GM12878 (cell line): ENCODE measurements around the gene AP4S1. TPM values are rescaled to one million over a fixed set of nuclear protein-coding genes. Genes with fewer than 3 reads are reported as not detected.

ENCODE experiments used
- ATAC-seq: fragments of 200-7000 bp; cut with Tn5 transposase; 3 replicates; pipeline ENCODE4 v1.9.1; 2020; ENCODE audit warnings: mild to moderate bottlenecking, moderate library complexity
- BruUV-seq: library from RNA; stranded (reverse); fragments of 400-500 nt; replicated peaks from 2 replicates; lab custom pipeline; 2021; lab: Mats Ljungman, UMichigan
- CTCF ChIA-PET: fragments of 300-600 bp; sonication (Branson Sonifier 250); formaldehyde crosslinking; extraction: SDS; loops from one replicate; lab custom pipeline; 2021; ENCODE audit warnings: inconsistent platforms; lab: Yijun Ruan, JAX
- POLR2A ChIA-PET: fragments of 350-600 bp; formaldehyde crosslinking; extraction: SDS; loops from one replicate; lab custom pipeline; 2021; ENCODE audit warnings: inconsistent platforms; lab: Charles Lee
- RAD21 ChIA-PET: fragments of 300-600 bp; sonication (Branson Sonifier 250); formaldehyde crosslinking; loops from one replicate; lab custom pipeline; 2023; ENCODE audit warnings: antibody characterized with exemption; ENCODE audit not compliant: unreplicated experiment; lab: Charles Lee
- SMC1A ChIA-PET: fragments of 300-600 bp; sonication (Branson Sonifier 250); formaldehyde crosslinking; loops from one replicate; lab custom pipeline; 2023; ENCODE audit not compliant: unreplicated experiment, uncharacterized antibody; lab: Charles Lee
- DNase-seq: peaks from one replicate; pipeline ENCODE4 v3.0.0-alpha.2; 2011; ENCODE audit warnings: low read depth, low spot score
- FAIRE-seq: peaks from 3 replicates; lab custom pipeline; 2011; peaks lifted over from hg19 to GRCh38; lab: Jason Lieb, UNC
- H2AFZ ChIP-seq: 2 replicates; pipeline ENCODE4 v1.6.0; 2011; ENCODE audit warnings: low read depth, low read length, control low read depth; ENCODE audit not compliant: control insufficient read depth
- H3K27ac ChIP-seq: 2 replicates; pipeline ENCODE4 v1.5.1; 2011; ENCODE audit warnings: control low read depth; ENCODE audit not compliant: control insufficient read depth, insufficient read depth
- H3K27me3 ChIP-seq, 2 experiments: replicated peaks in 1 of 2; 2 replicates each; pipeline versions ENCODE4 v1.6.0 to v1.6.1; 2011; ENCODE audit warnings: low read length in 1 of 2; ENCODE audit not compliant: control insufficient read depth in 2 of 2, insufficient read depth in 2 of 2
- H3K36me3 ChIP-seq, 2 experiments: 2 replicates each; pipeline ENCODE4 v1.5.1; 2011; ENCODE audit warnings: low read length in 1 of 2; ENCODE audit not compliant: control insufficient read depth in 2 of 2, insufficient read depth in 2 of 2
- H3K4me1 ChIP-seq: 2 replicates; pipeline ENCODE4 v1.6.1; 2011; ENCODE audit warnings: mild to moderate bottlenecking, low read length, moderate library complexity, mixed read lengths; ENCODE audit not compliant: control insufficient read depth, insufficient read depth
- H3K4me2 ChIP-seq: 2 replicates; pipeline ENCODE4 v1.6.0; 2011; ENCODE audit warnings: control low read depth; ENCODE audit not compliant: control insufficient read depth, insufficient read depth
- H3K4me3 ChIP-seq: fragments of 200-600 bp; sonication (generic); 2 replicates; pipeline ENCODE4 v1.5.1; 2016
- H3K79me2 ChIP-seq: 2 replicates; pipeline ENCODE4 v1.6.0; 2011; ENCODE audit warnings: low read length; ENCODE audit not compliant: control insufficient read depth, insufficient read depth
- H3K9ac ChIP-seq: 2 replicates; pipeline ENCODE4 v1.8.0; 2011; ENCODE audit warnings: low read length, control low read depth, mixed read lengths; ENCODE audit not compliant: control insufficient read depth, insufficient read depth
- H3K9me3 ChIP-seq: replicated peaks from 3 replicates; pipeline ENCODE4 v1.5.1; 2011; ENCODE audit warnings: mild to moderate bottlenecking, low read length; ENCODE audit not compliant: control insufficient read depth, insufficient read depth
- H4K20me1 ChIP-seq: 2 replicates; pipeline ENCODE4 v1.6.0; 2011; ENCODE audit not compliant: control insufficient read depth, insufficient read depth
- BCLAF1 ChIP-seq: fragments of 450-650 bp; IDR thresholded peaks from 2 replicates; pipeline ENCODE4 v1.6.1; 2017; ENCODE audit warnings: antibody characterized with exemption, mild to moderate bottlenecking, moderate library complexity
- LARP7 ChIP-seq: fragments of 450-650 bp; IDR thresholded peaks from 2 replicates; pipeline ENCODE4 v1.6.1; 2017; ENCODE audit warnings: mild to moderate bottlenecking
- NR2C2 ChIP-seq: IDR thresholded peaks from 2 replicates; pipeline ENCODE4 v1.6.1; 2011; ENCODE audit warnings: borderline replicate concordance, low read depth; ENCODE audit not compliant: control insufficient read depth, insufficient read length
- RAD21 ChIP-seq: IDR thresholded peaks from 2 replicates; pipeline ENCODE4 v1.6.1; 2011; ENCODE audit warnings: mild to moderate bottlenecking, low read depth, low read length, moderate library complexity; ENCODE audit not compliant: insufficient read depth
- RFX5 ChIP-seq: IDR thresholded peaks from 2 replicates; pipeline ENCODE4 v1.6.1; 2011; ENCODE audit warnings: low read depth, low read length, improper control_type of control experiment
- SRF ChIP-seq, 2 experiments: IDR thresholded peaks; 2 replicates each; pipeline ENCODE4 v1.6.1; 2011; ENCODE audit warnings: low read depth in 2 of 2, low read length in 2 of 2, mild to moderate bottlenecking in 1 of 2, moderate library complexity in 1 of 2
- ZBTB33 ChIP-seq: fragments of 450-650 bp; IDR thresholded peaks from 2 replicates; pipeline ENCODE4 v1.6.1; 2017; ENCODE audit warnings: mild to moderate bottlenecking
- ZZZ3 ChIP-seq: IDR thresholded peaks from 2 replicates; pipeline ENCODE4 v1.6.1; 2011; ENCODE audit warnings: low read depth; ENCODE audit not compliant: control insufficient read depth, insufficient read length
- whole genome bisulfite sequencing: methylation state at CpG from one replicate; pipeline ENCODE4 v1.1.6; 2016; ENCODE audit warnings: low lambda C conversion rate; ENCODE audit not compliant: insufficient replicate concordance, insufficient coverage; ENCODE audit errors: missing lambda C conversion rate; 5-methylcytosine and 5-hydroxymethylcytosine counted together
- in situ Hi-C: fragments of 300-500 bp; cut with MboI; formaldehyde crosslinking; loops from 9 replicates; pipeline ENCODE4 v1.14.3; 2018; ENCODE audit warnings: mixed read lengths
- intact Hi-C: fragments of 100-400 bp; cut with micrococcal nuclease; formaldehyde crosslinking; loops from one replicate; pipeline ENCODE4 v1.14.2; 2022; ENCODE audit not compliant: unreplicated experiment
- polyA plus RNA-seq, 11 experiments: library from polyadenylated mRNA; depleted of rRNA in 4 of 11; unstranded in 6 of 11; stranded (reverse) in 5 of 11; fragments of >200 nt; fragmentation: Nextera tagmentation in 4 of 11; fragmentation: Illumina TruSeq in 1 of 11; extraction: Ambion mirVana in 4 of 11; extraction: Trizol in 1 of 11; gene quantifications; 1 replicate in 1 of 11; 2 replicates in 10 of 11; pipeline versions ENCODE4 v1.2.1 to v1.2.3, GENCODE V29; 2011 to 2016; ENCODE audit warnings: inconsistent platforms in 2 of 11, missing spikeins in 2 of 11, low read depth in 1 of 11
- total RNA-seq, 4 experiments: library from RNA; depleted of rRNA in 3 of 4; stranded (reverse); fragments of >200 nt in 3 of 4; fragmentation: Illumina TruSeq in 1 of 4; extraction: Trizol in 1 of 4; gene quantifications; 2 replicates each; pipeline versions ENCODE4 v1.2.1 to v1.2.3, GENCODE V29; 2013 to 2021

Gene AP4S1
- total and polyA plus RNA-seq, 10 of the 15 experiments (the other 5 are each of a cell fraction or from before 2014, with no cell fraction given) = 3.6 to 9.0 (median 5.7) TPM

GRCh38 chr14:31018057-31018645, 7.3 kb upstream of the AP4S1 start:
- H4K20me1 ChIP-seq = no peaks in the 10 kb centered on the region
- ChIA-PET POLR2A (interaction anchor here (0.6 to 0.7 kb wide), 2 partner anchors 8 to 290 kb away, joined by 3 to 5 read pairs; partner anchors contain the start of gene STRN3), CTCF (interaction anchor here (0.8 to 1.1 kb wide), 4 partner anchors 20 to 169 kb away, joined by 3 to 4 read pairs (median 3); no protein-coding TSS in a partner anchor), RAD21 (interaction anchor here (1.0 to 1.5 kb wide), 3 partner anchors 14 to 396 kb away, joined by 3 to 4 read pairs (median 3); partner anchors contain the start of gene SCFD1), SMC1A (interaction anchor here (0.7 to 1.4 kb wide), 3 partner anchors 16 to 35 kb away, joined by 3 to 4 read pairs (median 4); no protein-coding TSS in a partner anchor)
- no TSS peak for BruUV-seq
- TF ChIP-seq NR2C2 (no peak), LARP7 (no peak), SRF (IDR thresholded peaks at IDR 0.05; ENCODE audit: low read depth in 2 of 2, low read length in 2 of 2) (no peak), ZBTB33 (no peak), RAD21 (no peak), BCLAF1 (no peak), RFX5 (no peak), ZZZ3 (no peak)
- H3K36me3 ChIP-seq = peaks cover 1 to 3% of the 10 kb centered on the region in 2 experiments; a peak in 3 of 4 replicates
- no peak overlapping the region for H3K27ac ChIP-seq
- intact Hi-C loops = no loop called here
- DNase-seq (no peak), ATAC-seq (no peak), FAIRE-seq (no peak)
- H3K4me1 ChIP-seq = no peaks in the 10 kb centered on the region
- in situ Hi-C loops = no loop called here
- H3K4me3 ChIP-seq = no peak overlapping the region
- WGBS = 98% methylated on average over 6 of the region's 6 CpGs
- H3K9ac ChIP-seq = no peak overlapping the region
- H3K79me2 ChIP-seq = peaks cover 49% of the 10 kb centered on the region
- no peaks in the 10 kb centered on the region; the same call in 2 of the 3 replicates for H3K9me3 ChIP-seq
- no peak overlapping the region for H2AFZ ChIP-seq
- H3K4me2 ChIP-seq = no peak overlapping the region
- H3K27me3 ChIP-seq = no peaks in the 10 kb centered on the region
